ENCODE results near the gene TNFRSF4.

TNFRSF4 gene

DNA sequence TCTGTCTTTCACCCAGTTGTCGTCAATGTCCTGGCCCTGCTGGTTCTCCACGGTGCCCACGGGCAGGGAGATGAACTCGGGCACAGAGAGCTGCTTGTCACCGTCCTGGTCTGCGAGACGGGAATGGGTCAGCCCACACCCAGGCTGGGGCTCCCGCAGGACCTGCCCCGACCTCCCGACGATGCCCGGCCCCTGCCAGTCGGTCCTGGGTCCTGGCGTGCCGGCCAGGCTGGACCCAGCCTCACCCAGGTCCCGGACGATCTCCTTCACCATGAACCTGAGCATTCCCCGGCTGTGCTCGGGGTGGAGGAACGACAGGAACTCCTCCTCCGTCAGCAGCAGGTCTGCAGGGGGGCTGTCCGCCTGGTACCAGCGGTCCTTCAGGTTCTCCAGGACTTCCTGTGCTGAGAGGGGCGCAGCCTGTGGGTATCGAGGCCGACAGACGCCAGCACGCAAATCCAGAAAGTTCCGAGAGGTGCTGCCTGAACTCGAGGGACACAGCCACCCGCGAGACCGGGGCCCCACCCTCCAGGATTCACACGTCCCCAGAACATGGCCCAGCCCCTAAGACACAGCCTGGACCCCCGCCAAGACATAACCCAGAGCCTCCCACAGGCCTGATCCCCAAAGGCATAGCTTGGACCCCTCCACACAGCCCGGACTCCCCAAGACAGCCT is 4.7 kb upstream of the TNFRSF4 start:
- peaks cover 17% of the 10 kb centered on the region for H3K4me1 ChIP-seq (ENCODE audit: insufficient read depth, low read length, poor library complexity, severe bottlenecking)
- peaks cover 52% of the 10 kb centered on the region; the same call in 1 of the 2 replicates for H3K36me3 ChIP-seq (ENCODE audit: insufficient read depth, low read length)
- H3K79me2 ChIP-seq (ENCODE audit: insufficient read depth, low read length) = no peaks in the 10 kb centered on the region
- H4K20me1 ChIP-seq (ENCODE audit: insufficient read depth, low read length, poor library complexity, severe bottlenecking) = peaks cover 4% of the 10 kb centered on the region
- no peak overlapping the region for H3K9ac ChIP-seq (ENCODE audit: low read depth, low read length, poor library complexity, severe bottlenecking)
- H3K9me2 ChIP-seq (replicated peaks; ENCODE audit: low read depth, low read length) = no peaks in the 10 kb centered on the region
- H3K9me3 ChIP-seq (ENCODE audit: insufficient read depth, low read depth, low read length) = no peaks in the 10 kb centered on the region
- H3K4me3 ChIP-seq (ENCODE audit: low read length, poor library complexity, severe bottlenecking) = no peak overlapping the region
- H3F3A ChIP-seq (ENCODE audit: low read depth) = no peaks in the 10 kb centered on the region
- H3K4me2 ChIP-seq (ENCODE audit: low read depth, low read length, poor library complexity, severe bottlenecking) = no peak overlapping the region
- H2AFZ ChIP-seq (ENCODE audit: low read length) = no peak overlapping the region
- H3K27me3 ChIP-seq (ENCODE audit: insufficient read depth, low read length, poor library complexity, severe bottlenecking) = no peaks in the 10 kb centered on the region
- no peak for TF ChIP-seq EZH2phosphoT487 (IDR thresholded peaks at IDR 0.05; ENCODE audit: borderline replicate concordance)
- TF ChIP-seq, protein P1, sequence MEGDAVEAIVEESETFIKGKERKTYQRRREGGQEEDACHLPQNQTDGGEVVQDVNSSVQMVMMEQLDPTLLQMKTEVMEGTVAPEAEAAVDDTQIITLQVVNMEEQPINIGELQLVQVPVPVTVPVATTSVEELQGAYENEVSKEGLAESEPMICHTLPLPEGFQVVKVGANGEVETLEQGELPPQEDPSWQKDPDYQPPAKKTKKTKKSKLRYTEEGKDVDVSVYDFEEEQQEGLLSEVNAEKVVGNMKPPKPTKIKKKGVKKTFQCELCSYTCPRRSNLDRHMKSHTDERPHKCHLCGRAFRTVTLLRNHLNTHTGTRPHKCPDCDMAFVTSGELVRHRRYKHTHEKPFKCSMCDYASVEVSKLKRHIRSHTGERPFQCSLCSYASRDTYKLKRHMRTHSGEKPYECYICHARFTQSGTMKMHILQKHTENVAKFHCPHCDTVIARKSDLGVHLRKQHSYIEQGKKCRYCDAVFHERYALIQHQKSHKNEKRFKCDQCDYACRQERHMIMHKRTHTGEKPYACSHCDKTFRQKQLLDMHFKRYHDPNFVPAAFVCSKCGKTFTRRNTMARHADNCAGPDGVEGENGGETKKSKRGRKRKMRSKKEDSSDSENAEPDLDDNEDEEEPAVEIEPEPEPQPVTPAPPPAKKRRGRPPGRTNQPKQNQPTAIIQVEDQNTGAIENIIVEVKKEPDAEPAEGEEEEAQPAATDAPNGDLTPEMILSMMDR (conservative IDR thresholded peaks at IDR 0.05; ENCODE audit: low read length) = no peak

DNA sequence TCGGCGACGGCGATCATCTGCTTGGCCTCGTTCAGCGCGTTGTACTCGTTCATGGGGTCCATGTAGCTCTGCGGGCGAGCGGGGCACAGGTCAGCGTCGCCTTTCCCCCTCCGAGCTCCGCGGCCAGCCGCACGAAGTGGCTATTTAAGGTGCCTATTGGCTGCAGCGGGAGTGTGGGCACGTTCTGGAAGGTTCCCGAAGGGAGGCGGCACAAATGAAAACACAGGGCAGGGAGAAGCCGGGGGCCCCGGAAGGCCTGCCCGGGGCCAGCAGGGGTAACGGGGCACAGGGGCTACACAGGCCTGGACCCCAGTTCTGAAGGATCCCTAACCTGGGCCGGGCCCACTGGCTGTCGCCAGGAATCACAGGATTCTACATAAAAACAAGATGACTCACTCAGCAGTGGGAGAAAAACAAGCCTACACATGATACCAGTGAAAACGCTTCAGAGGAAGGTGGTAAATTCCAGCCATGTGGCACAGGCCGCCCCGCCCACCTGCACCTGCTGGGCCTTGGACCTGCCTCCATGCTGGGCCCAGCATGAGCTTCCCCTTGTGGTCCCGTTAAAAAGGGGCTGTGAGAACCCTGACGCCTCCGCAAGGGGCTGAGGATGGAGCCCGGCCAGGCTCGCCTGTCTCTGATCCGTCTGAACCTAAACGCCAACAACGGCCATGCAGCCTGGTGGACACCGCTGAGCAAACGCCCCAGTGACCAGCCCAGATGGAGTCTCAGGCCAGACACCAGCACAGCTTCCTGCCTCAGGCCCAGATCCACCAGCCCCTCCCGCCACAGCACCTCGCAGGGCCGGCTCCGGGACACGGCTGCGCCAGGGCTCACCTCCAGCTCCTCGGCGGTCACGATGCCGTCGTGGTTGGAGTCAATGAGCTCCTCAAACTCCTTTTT is 3.9 kb upstream of the TNFRSF4 start:
- H4K20me1 ChIP-seq (ENCODE audit: insufficient read depth, low read length, poor library complexity, severe bottlenecking) = peaks cover 4% of the 10 kb centered on the region
- no peaks in the 10 kb centered on the region for H3F3A ChIP-seq (ENCODE audit: low read depth)
- no peaks in the 10 kb centered on the region for H3K79me2 ChIP-seq (ENCODE audit: insufficient read depth, low read length)
- no peaks in the 10 kb centered on the region for H3K27me3 ChIP-seq (ENCODE audit: insufficient read depth, low read length, poor library complexity, severe bottlenecking)
- peaks cover 24% of the 10 kb centered on the region for H3K4me1 ChIP-seq (ENCODE audit: insufficient read depth, low read length, poor library complexity, severe bottlenecking)
- H3K9ac ChIP-seq (ENCODE audit: low read depth, low read length, poor library complexity, severe bottlenecking) = no peak overlapping the region
- H3K4me2 ChIP-seq (ENCODE audit: low read depth, low read length, poor library complexity, severe bottlenecking) = no peak overlapping the region
- H2AFZ ChIP-seq (ENCODE audit: low read length) = no peak overlapping the region
- TF ChIP-seq, protein P1 (conservative IDR thresholded peaks at IDR 0.05; ENCODE audit: low read length) = no peak
- TF ChIP-seq EZH2phosphoT487 (IDR thresholded peaks at IDR 0.05; ENCODE audit: borderline replicate concordance) = no peak
- no peaks in the 10 kb centered on the region for H3K9me3 ChIP-seq (ENCODE audit: insufficient read depth, low read depth, low read length)
- no peak overlapping the region for H3K4me3 ChIP-seq (ENCODE audit: low read length, poor library complexity, severe bottlenecking)
- peaks cover 46% of the 10 kb centered on the region; the same call in 1 of the 2 replicates for H3K36me3 ChIP-seq (ENCODE audit: insufficient read depth, low read length)
- no peaks in the 10 kb centered on the region for H3K9me2 ChIP-seq (replicated peaks; ENCODE audit: low read depth, low read length)

DNA sequence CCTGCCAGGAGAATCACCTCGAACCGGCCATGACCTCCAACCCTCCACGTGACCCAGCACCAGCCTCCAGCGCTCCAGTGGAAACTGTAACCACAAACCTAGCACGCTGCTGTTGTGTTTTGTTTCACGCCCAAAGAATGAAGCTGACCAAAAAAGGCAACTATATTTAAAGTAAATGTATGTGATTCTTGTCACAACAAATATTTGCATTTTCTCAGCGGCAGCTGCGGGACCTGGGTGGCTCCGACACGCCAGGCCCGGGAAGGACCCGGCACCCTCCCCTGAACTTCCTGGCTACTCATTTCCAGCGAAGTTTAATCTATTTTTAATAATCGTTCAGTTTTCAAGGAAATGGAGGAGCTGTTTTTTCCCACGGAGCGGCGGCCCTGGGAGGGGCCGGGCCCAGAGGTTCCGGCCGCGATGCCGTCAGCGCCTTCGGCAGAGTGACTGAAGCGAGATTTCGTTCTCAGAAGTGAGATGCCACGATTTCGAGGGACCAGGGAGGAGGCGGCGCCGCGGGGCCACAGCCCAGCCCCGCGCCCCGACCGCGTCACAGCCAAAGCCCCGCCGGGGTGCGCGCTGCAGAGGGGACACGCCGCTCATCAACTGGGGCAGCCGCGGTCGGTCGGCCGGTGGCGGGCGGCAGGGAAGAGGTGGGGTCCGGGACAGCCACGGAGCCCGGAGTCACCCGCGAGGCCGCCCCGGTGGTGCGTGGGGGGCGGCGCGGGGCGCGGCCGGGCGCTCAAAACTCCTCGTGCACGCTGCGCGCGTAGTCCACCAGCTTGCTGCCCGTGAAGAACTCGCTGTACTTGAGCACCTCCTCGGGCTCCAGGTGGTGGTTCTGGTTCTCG is 3.0 kb upstream of the TNFRSF4 start:
- Histone ChIP-seq H3K9ac (ENCODE audit: low read depth, low read length, poor library complexity, severe bottlenecking) (no peak overlapping the region), H3K36me3 (ENCODE audit: insufficient read depth, low read length) (peaks cover 41% of the 10 kb centered on the region; the same call in 1 of the 2 replicates), H3K4me1 (ENCODE audit: insufficient read depth, low read length, poor library complexity, severe bottlenecking) (peaks cover 24% of the 10 kb centered on the region), H3K4me2 (ENCODE audit: low read depth, low read length, poor library complexity, severe bottlenecking) (no peak overlapping the region), H3F3A (ENCODE audit: low read depth) (no peaks in the 10 kb centered on the region), H2AFZ (ENCODE audit: low read length) (no peak overlapping the region), H3K4me3 (ENCODE audit: low read length, poor library complexity, severe bottlenecking) (no peak overlapping the region), H3K79me2 (ENCODE audit: insufficient read depth, low read length) (peaks cover 2% of the 10 kb centered on the region; the same call in 1 of the 2 replicates), H3K9me2 (replicated peaks; ENCODE audit: low read depth, low read length) (no peaks in the 10 kb centered on the region), H3K9me3 (ENCODE audit: insufficient read depth, low read depth, low read length) (no peaks in the 10 kb centered on the region), H4K20me1 (ENCODE audit: insufficient read depth, low read length, poor library complexity, severe bottlenecking) (peaks cover 4% of the 10 kb centered on the region), H3K27me3 (ENCODE audit: insufficient read depth, low read length, poor library complexity, severe bottlenecking) (no peaks in the 10 kb centered on the region)
- TF ChIP-seq, protein P1 (conservative IDR thresholded peaks at IDR 0.05; ENCODE audit: low read length) = no peak
- no peak for TF ChIP-seq EZH2phosphoT487 (IDR thresholded peaks at IDR 0.05; ENCODE audit: borderline replicate concordance)

Data from Loucy (cell line).